ENCODE data around the gene PTGIS.
"Not testable (repeated sequence)": the region's sequence is repeated elsewhere in the genome, so short reads cannot be mapped to it uniquely, and the experiment has no call there.

The PTGIS gene

GRCh38 chr20:49567421-49568277, at the start of gene PTGIS:
PTGIS (minus strand) TSS chr20:49568137; CDS start chr20:49568116, 21 bp downstream.
- DNase-seq (ENCODE audit: low read depth in 2 of 2): no peak

- not testable (repeated sequence) for DNase-seq (ENCODE audit: low read depth in 2 of 2)
Measured at GRCh38 chr20:49617394-49617793, 49.5 kb upstream of the PTGIS start.

- no peak for DNase-seq (ENCODE audit: low read depth in 2 of 2)
Measured at GRCh38 chr20:49616154-49617007, 48.4 kb upstream of the PTGIS start.

- no peak for DNase-seq (ENCODE audit: low read depth in 2 of 2)
Measured at GRCh38 chr20:49615401-49616153, 47.6 kb upstream of the PTGIS start.

GRCh38 chr20:49615051-49615400, 47.1 kb upstream of the PTGIS start:
- DNase-seq (ENCODE audit: low read depth in 2 of 2): not testable (repeated sequence)

GRCh38 chr20:49614338-49615050, 46.6 kb upstream of the PTGIS start:
- DNase-seq (ENCODE audit: low read depth in 2 of 2): no peak

GRCh38 chr20:49612127-49612738, 44.3 kb upstream of the PTGIS start:
- no peak for DNase-seq (ENCODE audit: low read depth in 2 of 2)

- DNase-seq (ENCODE audit: low read depth in 2 of 2): not testable (repeated sequence)
Measured at GRCh38 chr20:49611539-49612126, 43.7 kb upstream of the PTGIS start.

GRCh38 chr20:49610691-49611538, 43.0 kb upstream of the PTGIS start:
- peak; percentile 67 to 72 for DNase-seq (ENCODE audit: low read depth in 2 of 2)

- peak in 1 of 2 donors; percentile 59 for DNase-seq (ENCODE audit: low read depth in 2 of 2)
Measured at GRCh38 chr20:49608752-49609670, 41.1 kb upstream of the PTGIS start.

- DNase-seq (ENCODE audit: low read depth in 2 of 2): no peak
Measured at GRCh38 chr20:49607568-49607967, 39.6 kb upstream of the PTGIS start.

- no peak for DNase-seq (ENCODE audit: low read depth in 2 of 2)
Measured at GRCh38 chr20:49603209-49603627, 35.3 kb upstream of the PTGIS start.

- DNase-seq (ENCODE audit: low read depth in 2 of 2): no peak
Measured at GRCh38 chr20:49602345-49603208, 34.6 kb upstream of the PTGIS start.

- DNase-seq (ENCODE audit: low read depth in 2 of 2): no peak
Measured at GRCh38 chr20:49601153-49601924, 33.4 kb upstream of the PTGIS start.

GRCh38 chr20:49599746-49600113, 31.8 kb upstream of the PTGIS start:
- DNase-seq (ENCODE audit: low read depth in 2 of 2): no peak

GRCh38 chr20:49597825-49598395, 30.0 kb upstream of the PTGIS start:
- no peak for DNase-seq (ENCODE audit: low read depth in 2 of 2)
